Measurements from ENCODE around the gene SFXN1. TPM values are rescaled to one million over a fixed set of nuclear protein-coding genes. Genes with fewer than 3 reads are reported as not detected.

The SFXN1 gene
- total and polyA plus RNA-seq, 2 of the 4 experiments (the other 2 are of a cell fraction): 131 to 410 TPM

- H2AK5ac ChIP-seq (ENCODE audit: low read depth, low read length): no peak overlapping the region
- BruUV-seq (replicated peaks): no TSS peak
- no peak overlapping the region for H2AK9ac ChIP-seq (replicated peaks; ENCODE audit: low read depth, low read length, poor library complexity)
- H3K9me3 ChIP-seq (ENCODE audit: control insufficient read depth, insufficient read depth, low read length): no peaks in the 10 kb centered on the region
- DNase-seq: no peak
- peaks cover 13% of the 10 kb centered on the region for H3K27me3 ChIP-seq (ENCODE audit: control insufficient read depth, insufficient read depth, low read length)
- WGBS, 2 experiments (ENCODE audit: extremely low coverage in 2 of 2, insufficient read length in 1 of 2): no CpG with 5 or more reads among the region's 29 CpGs
- no peaks in the 10 kb centered on the region for H4K20me1 ChIP-seq (ENCODE audit: insufficient read depth, low read length)
- no peak overlapping the region for H3K56ac ChIP-seq (ENCODE audit: extremely low read depth, insufficient read depth, low read length)
- ChIA-PET POLR2A (ENCODE audit: unreplicated experiment) (no interaction called here), CTCF (interaction anchor here (1.0 to 1.1 kb wide), 2 partner anchors 28 to 197 kb away, joined by 4 to 5 read pairs; no protein-coding TSS in a partner anchor)
- no peak overlapping the region; the same call in 1 of the 2 replicates for H2BK120ac ChIP-seq (ENCODE audit: low read depth, low read length)
- no peak overlapping the region for H4K5ac ChIP-seq (ENCODE audit: low read depth, low read length)
- no peak overlapping the region for H2BK15ac ChIP-seq (ENCODE audit: low read depth, low read length)
- H3K36me3 ChIP-seq (ENCODE audit: control insufficient read depth, insufficient read depth, low read length): no peaks in the 10 kb centered on the region
- no peak overlapping the region for H4K8ac ChIP-seq (ENCODE audit: low read depth in 2 of 2, low read length in 2 of 2)
- H3K9me1 ChIP-seq (ENCODE audit: insufficient read depth, low read length): no peaks in the 10 kb centered on the region
- no peak for TF ChIP-seq SMC3 (IDR thresholded peaks at IDR 0.05; ENCODE audit: low read depth, low read length)
- no peak for TF ChIP-seq MAFK (IDR thresholded peaks at IDR 0.05; ENCODE audit: low read depth, low read length)
- no peak for TF ChIP-seq RFX5 (IDR thresholded peaks at IDR 0.05; ENCODE audit: low read depth, low read length)
- TF ChIP-seq MAZ (IDR thresholded peaks at IDR 0.05; ENCODE audit: borderline replicate concordance, low read depth, low read length): no peak
- TF ChIP-seq CHD1 (IDR thresholded peaks at IDR 0.05; ENCODE audit: low read depth, low read length): no peak
- TF ChIP-seq POLR2A (IDR thresholded peaks at IDR 0.05; ENCODE audit: low read depth, low read length): no peak
- no peak for TF ChIP-seq NFE2L2 (IDR thresholded peaks at IDR 0.05; ENCODE audit: low read depth, low read length)
- no peak for TF ChIP-seq RAD21 (IDR thresholded peaks at IDR 0.05; ENCODE audit: low read length)
- in situ Hi-C loops (cut with MboI; ENCODE audit: low sequenced_read_pairs): no loop called here
- ATAC-seq (ENCODE audit: low read depth): no peak
- H2AFZ ChIP-seq (replicated peaks; ENCODE audit: low read length, poor library complexity): peak overlapping the region; percentile 82
- no peak overlapping the region for H3K9ac ChIP-seq (ENCODE audit: low read depth, low read length)
- no peak overlapping the region for H3K4me3 ChIP-seq (ENCODE audit: insufficient read depth, low read depth, low read length)
- dilution Hi-C loops (cut with HindIII; ENCODE audit: low sequenced_read_pairs, unreplicated experiment): no loop called here
- H3K27ac ChIP-seq (ENCODE audit: insufficient read depth, low read length): no peak overlapping the region
- H2BK20ac ChIP-seq (ENCODE audit: low read depth, low read length): no peak overlapping the region
- no peak overlapping the region for H3K18ac ChIP-seq (ENCODE audit: low read depth, low read length)
- no peak overlapping the region for H2BK5ac ChIP-seq (ENCODE audit: low read depth, low read length, poor library complexity, severe bottlenecking)
- H3K14ac ChIP-seq (replicated peaks; ENCODE audit: low read depth, low read length): no peak overlapping the region
- no peak overlapping the region for H4K91ac ChIP-seq (ENCODE audit: insufficient read depth, low read depth, low read length)
- H3K79me1 ChIP-seq (ENCODE audit: low read depth in 1 of 2, low read length in 2 of 2): no peaks in the 10 kb centered on the region
- peak overlapping the region; percentile 43; the same call in 1 of the 2 replicates for H3K4me2 ChIP-seq (ENCODE audit: low read depth, low read length)
- intact Hi-C loops (cut with micrococcal nuclease): loop anchor here (1.0 to 5.0 kb wide), 5 partner anchors 95 to 492 kb away; no protein-coding TSS in a partner anchor
- H3K23ac ChIP-seq (ENCODE audit: low read depth, low read length): no peak overlapping the region
- H3K4me1 ChIP-seq (ENCODE audit: control insufficient read depth, insufficient read depth, low read length): no peaks in the 10 kb centered on the region; the same call in 1 of the 2 replicates
- H3K4ac ChIP-seq (ENCODE audit: low read depth, low read length): no peak overlapping the region
These were observed 34.8 kb upstream of the SFXN1 start for GRCh38 chr5:175443514-175444059.
